ENCODE measurements around the gene AKAP8L.
"Not testable (repeated sequence)": the region's sequence is repeated elsewhere in the genome, so short reads cannot be mapped to it uniquely, and the experiment has no call there.

The AKAP8L gene

DNA sequence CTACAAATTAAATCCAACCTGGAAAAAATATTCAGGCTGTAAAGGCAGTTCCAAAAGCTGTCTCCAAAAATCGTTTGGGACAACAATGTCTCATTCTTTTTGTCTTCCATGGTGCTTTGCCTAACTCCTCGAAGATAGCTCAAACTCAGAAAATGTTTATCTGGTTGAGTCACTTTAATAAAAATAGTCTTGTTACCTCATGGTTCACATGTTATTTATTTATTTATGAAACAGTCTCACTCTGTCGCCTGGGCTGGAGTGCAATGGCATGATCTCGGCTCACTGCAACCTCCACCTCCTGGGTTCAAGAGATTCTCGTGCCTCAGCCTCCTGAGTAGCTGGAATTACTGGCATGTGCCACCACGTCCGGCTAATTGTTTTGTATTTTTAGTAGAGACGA is 81.6 kb downstream of the AKAP8L start:
- DNase-seq = no peak

DNA sequence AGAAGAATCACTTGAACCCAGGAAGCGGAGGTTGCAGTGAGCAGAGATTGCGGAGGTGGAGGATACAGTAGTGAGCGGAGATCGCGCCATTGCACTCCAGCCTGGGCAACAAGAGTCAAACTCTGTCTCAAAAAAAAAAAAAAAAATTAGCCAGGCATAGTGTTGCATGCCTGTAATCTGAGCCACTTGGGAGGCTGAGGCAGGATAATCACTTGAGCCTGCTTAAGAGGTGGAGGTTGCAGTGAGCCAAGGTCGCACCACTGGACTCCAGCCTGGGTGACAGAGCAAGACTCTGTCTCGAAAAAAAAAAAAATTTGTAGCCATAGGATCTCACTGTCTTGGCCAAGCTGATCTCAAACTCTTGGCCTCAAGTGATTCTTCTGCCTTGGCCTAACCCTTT is 82.8 kb downstream of the AKAP8L start:
- DNase-seq = not testable (repeated sequence)

DNA sequence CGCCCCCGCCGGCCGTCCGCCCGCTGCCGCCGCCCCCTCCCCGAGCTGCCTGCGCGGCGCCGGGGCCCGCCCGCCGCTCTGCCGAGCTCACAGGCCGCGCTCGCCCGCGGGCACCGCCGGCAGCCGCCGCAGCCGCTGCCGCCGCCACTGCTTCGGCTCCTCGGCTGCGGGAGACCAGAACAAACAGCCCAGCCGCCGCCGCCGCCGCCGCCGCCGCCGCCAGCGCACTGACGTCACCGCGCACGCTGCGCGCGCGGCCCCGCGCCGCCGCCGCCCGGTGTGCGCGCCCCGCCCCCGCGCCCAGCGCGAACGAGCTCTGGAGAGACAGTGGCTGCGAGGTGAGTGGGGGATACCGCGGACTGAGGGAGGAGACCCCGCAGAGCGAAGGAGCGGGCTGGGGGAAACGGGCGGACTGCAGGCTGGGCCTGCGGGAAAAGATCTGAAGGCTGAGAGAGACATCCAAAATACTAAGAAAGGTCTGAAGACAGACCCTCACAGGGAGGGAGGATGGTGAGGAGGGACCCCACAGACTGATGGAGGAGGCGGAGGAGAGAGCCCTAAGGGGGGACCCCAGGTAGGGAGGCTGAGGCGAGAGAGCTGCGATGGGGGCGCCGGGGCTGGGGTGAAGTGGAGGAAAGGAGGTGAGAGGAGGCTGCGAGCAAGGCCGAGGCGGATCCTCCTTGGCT is 86.3 kb downstream of the AKAP8L start, which contains the start of gene BRD4:
Gene BRD4, minus strand, starts transcription at position 229 of the 686 bp plus-strand sequence. CDS start 59,440 bp downstream, outside the sequence.
- DNase-seq = peak; percentile 84

DNA sequence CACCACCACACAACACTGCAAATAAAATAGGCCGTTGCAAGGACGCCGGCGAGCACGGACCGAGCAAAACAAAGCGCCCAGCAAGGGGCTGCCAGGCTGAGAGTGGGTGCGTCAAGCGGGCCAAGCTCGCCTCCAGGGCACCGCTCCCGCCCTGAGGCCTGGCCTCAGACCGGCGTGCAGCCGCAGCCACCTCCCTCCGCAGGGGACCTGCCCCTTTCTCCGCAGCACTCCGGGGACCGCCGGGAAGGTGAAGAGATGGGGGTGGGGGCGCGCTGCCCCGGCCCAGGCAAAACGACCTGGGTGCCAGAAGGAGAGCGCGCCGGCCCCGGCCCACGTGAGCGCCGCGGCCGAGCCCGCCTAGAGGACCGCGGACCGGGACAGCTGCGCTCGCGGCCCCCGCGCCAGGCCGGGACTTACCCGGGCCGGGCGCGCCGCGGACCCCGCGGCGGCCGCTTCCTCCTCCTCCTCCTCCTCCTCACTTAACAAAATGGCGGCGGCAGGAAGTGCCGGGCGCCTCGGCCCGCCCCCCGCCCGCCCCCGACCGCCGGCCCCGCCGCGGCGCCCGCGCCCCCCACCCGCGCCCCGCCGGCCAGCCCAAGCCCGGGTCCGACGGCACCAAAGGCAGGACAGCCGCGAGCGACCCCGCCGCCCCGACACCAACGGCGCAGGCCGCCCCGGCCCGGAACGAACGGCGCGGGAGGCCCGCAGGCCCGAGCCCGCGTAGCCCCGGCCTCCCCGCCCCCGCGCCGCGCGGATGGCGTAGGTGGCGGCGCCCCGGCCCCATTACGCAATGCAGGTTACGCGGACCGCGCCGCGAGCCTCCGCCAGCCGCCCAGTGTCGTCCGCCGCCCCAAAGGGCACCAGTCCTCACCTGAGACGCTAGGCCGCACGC is 87.1 kb downstream of the AKAP8L start:
- peak; percentile 71 for DNase-seq

DNA sequence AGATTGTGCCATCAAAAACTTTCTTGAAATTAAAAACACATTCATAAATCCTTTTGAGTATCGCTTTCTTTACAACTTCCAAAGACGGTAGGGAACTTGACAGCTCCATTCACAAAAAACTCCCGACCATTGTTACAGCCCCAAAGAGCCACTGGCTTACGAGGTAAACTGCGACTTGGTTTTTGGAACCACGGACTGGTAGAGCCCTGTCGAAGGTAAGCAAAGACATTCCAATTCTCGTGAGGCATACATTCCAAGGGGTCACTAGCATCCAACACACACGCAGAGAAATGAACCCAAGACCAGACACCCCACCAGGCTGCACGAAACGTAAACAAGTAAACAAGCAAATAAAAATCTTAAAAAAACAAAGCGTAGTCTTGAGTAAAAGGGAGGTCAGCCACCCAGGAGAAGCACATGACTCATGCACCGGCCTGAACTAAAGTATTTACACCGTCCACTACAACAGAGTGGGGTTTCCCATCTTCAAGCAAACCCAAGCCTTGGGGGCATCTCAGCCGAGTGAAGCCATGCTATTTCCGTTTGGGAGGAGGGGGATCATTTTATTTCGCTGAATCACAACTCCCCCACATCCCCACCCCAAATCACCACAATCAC is 87.9 kb downstream of the AKAP8L start:
- DNase-seq = peak; percentile 47

Measured in CD4-positive, alpha-beta T cell treated with Interleukin-12 subunit alpha and Interleukin-12 subunit beta, for 1 hour (primary cell).